OCI-LY3 (cell line): ENCODE data around the gene HCFC1.
A peak's percentile ranks its signal among the peaks of the same experiment; 100 is the strongest.

Experiments
- H2AFZ ChIP-seq: fragments of 200-600, 300-600 bp; shearing (Covaris generic); 2 replicates; pipeline ENCODE4 v1.6.0; 2014; ENCODE audit warnings: antibody characterized with exemption, low read depth, low read length
- H3K27ac ChIP-seq: fragments of 200-600, 300-600 bp; sonication (generic); 2 replicates; pipeline ENCODE4 v1.5.1; 2014; ENCODE audit warnings: mild to moderate bottlenecking, low read length, moderate library complexity, mixed read lengths
- H3K27me3 ChIP-seq: fragments of 200-600, 300-600 bp; sonication (generic); 2 replicates; pipeline ENCODE4 v1.6.1; 2014; ENCODE audit warnings: low read depth, low read length, mixed read lengths
- H3K36me3 ChIP-seq: fragments of 200-600, 300-600 bp; sonication (generic); replicated peaks from 2 replicates; pipeline ENCODE3; 2014; ENCODE audit warnings: low read depth, low read length, mixed read lengths
- H3K4me1 ChIP-seq: fragments of 300-600, 200-600 bp; sonication (generic); 2 replicates; pipeline ENCODE4 v1.6.1; 2014; ENCODE audit warnings: low read length, mixed read lengths
- H3K4me2 ChIP-seq: fragments of 200-600, 300-600 bp; sonication (generic); 2 replicates; pipeline ENCODE4 v1.6.1; 2014; ENCODE audit warnings: low read length, mixed read lengths
- H3K4me3 ChIP-seq: fragments of 300-600, 200-600 bp; sonication (generic); 2 replicates; pipeline ENCODE4 v1.5.1; 2014; ENCODE audit warnings: antibody characterized with exemption, mild to moderate bottlenecking, low read length, moderate library complexity
- H3K79me2 ChIP-seq: fragments of 300-600, 200-600 bp; shearing (Covaris generic); 2 replicates; pipeline ENCODE4 v1.6.1; 2014; ENCODE audit warnings: mild to moderate bottlenecking, low read length, mixed read lengths
- H3K9ac ChIP-seq: fragments of 300-600, 200-600 bp; shearing (Covaris generic); 2 replicates; pipeline ENCODE4 v1.6.0; 2014; ENCODE audit warnings: mild to moderate bottlenecking, low read length, moderate library complexity
- H3K9me3 ChIP-seq: fragments of 200-600, 300-600 bp; shearing (Covaris generic); 2 replicates; pipeline ENCODE4 v1.6.1; 2014; ENCODE audit warnings: low read length, mixed read lengths; ENCODE audit not compliant: insufficient read depth
- H4K20me1 ChIP-seq: fragments of 200-600, 300-600 bp; sonication (generic); 2 replicates; pipeline ENCODE4 v1.6.1; 2016; ENCODE audit warnings: low read length, mixed read lengths; ENCODE audit not compliant: insufficient read depth
- EZH2phosphoT487 ChIP-seq: fragments of 200-600 bp; shearing (Covaris generic); IDR thresholded peaks from 2 replicates; pipeline ENCODE4 v1.6.1; 2018; ENCODE audit warnings: antibody characterized with exemption, mixed run types, low read depth
- TF ChIP-seq, protein P1 (sequence below): fragments of 200-600, 300-600 bp; sonication (generic); IDR thresholded peaks from 2 replicates; pipeline ENCODE4 v1.5.1; 2014; ENCODE audit warnings: antibody characterized with exemption, low read length, low read depth

HCFC1 gene

DNA sequence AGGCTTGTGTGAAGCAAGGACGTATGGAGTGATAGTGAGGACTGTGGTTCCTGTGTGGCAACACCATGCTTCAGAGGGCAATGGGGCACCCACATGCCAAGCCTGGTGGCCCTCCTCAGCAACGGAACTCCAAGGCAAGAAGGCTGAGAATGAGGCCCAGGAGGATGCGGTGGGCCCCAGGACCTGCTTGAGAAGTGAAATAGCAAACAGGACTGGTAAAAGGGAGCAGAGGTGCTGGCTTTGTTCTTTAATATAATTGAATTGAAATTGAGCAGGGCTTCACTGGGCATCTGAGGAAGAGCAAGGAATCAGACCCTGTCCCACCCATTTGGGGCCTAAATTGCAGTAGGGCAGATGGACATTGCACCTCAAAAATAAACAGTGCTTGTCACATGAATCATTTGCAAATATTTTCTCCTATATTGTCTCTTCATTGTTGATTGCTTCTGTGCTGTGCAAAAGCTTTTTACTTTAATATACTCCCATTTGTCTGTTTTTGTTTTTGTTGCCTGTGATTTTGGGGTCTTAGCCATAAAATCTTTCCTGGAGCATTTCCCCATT lies 3.2 kb upstream of the HCFC1 start:
- Histone ChIP-seq H3K4me3 (no peak overlapping the region), H3K4me1 (peaks cover 12% of the 10 kb centered on the region), H3K27ac (no peak overlapping the region), H3K79me2 (peaks cover 32% of the 10 kb centered on the region), H4K20me1 (peaks cover 1% of the 10 kb centered on the region; the same call in 1 of the 2 replicates), H3K36me3 (no peaks in the 10 kb centered on the region), H3K4me2 (no peak overlapping the region), H3K9ac (no peak overlapping the region), H3K9me3 (no peaks in the 10 kb centered on the region), H3K27me3 (no peaks in the 10 kb centered on the region), H2AFZ (no peak overlapping the region)
- TF ChIP-seq, protein P1, sequence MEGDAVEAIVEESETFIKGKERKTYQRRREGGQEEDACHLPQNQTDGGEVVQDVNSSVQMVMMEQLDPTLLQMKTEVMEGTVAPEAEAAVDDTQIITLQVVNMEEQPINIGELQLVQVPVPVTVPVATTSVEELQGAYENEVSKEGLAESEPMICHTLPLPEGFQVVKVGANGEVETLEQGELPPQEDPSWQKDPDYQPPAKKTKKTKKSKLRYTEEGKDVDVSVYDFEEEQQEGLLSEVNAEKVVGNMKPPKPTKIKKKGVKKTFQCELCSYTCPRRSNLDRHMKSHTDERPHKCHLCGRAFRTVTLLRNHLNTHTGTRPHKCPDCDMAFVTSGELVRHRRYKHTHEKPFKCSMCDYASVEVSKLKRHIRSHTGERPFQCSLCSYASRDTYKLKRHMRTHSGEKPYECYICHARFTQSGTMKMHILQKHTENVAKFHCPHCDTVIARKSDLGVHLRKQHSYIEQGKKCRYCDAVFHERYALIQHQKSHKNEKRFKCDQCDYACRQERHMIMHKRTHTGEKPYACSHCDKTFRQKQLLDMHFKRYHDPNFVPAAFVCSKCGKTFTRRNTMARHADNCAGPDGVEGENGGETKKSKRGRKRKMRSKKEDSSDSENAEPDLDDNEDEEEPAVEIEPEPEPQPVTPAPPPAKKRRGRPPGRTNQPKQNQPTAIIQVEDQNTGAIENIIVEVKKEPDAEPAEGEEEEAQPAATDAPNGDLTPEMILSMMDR, result no peak
- TF ChIP-seq EZH2phosphoT487, result no peak

DNA sequence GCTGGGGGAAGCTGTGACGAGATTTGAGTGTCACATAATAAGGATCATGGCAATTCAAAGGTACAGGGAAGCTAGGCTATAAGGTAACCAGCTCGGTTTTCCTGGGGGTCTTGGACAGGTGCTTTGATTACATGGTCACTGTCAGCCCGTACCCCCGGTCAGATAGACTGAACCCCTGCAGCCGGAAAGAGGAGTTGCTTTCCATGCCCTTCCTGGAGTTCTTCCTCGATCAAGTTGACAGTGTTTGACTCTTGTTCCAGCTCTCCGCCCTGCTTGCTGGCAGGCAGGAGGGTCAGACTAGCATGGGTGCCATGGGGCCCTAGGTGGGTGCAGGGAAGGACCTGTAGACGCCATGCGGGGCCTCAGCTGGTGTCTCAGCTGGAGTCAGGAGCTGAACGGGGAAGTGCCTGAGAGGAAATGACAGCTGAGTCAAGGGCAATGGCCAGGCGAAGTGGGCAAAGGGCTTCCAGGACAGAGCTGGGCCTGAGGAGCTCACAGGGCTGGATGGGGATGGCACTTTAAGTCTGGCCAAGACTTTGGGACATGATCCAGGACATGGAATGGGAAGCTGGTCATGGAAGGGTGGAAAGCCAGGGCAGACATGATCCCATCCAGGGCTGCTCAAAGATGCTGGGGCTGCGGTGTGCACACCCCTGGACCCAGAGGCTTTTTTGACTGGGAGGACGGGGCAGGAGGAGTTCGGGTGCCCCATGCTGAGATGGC lies 2.5 kb upstream of the HCFC1 start:
- Histone ChIP-seq H3K36me3 (peaks cover 6% of the 10 kb centered on the region), H3K4me3 (peak overlapping the region; percentile 97; the same call in 1 of the 2 replicates), H2AFZ (no peak overlapping the region), H3K27ac (peak overlapping the region; percentile 98; the same call in 1 of the 2 replicates), H3K4me1 (peaks cover 15% of the 10 kb centered on the region), H3K4me2 (peak overlapping the region; percentile 90), H3K9ac (peak overlapping the region; percentile 100; the same call in 1 of the 2 replicates), H3K27me3 (no peaks in the 10 kb centered on the region), H3K79me2 (peaks cover 39% of the 10 kb centered on the region), H4K20me1 (peaks cover 8% of the 10 kb centered on the region), H3K9me3 (no peaks in the 10 kb centered on the region)
- TF ChIP-seq, protein P1, result no peak
- TF ChIP-seq EZH2phosphoT487, result no peak

- Histone ChIP-seq H3K4me1 (peaks cover 23% of the 10 kb centered on the region), H3K4me2 (peak overlapping the region; percentile 90), H3K27me3 (no peaks in the 10 kb centered on the region), H3K79me2 (peaks cover 47% of the 10 kb centered on the region), H4K20me1 (peaks cover 16% of the 10 kb centered on the region), H3K36me3 (peaks cover 9% of the 10 kb centered on the region), H3K4me3 (peak overlapping the region; percentile 97), H3K27ac (peak overlapping the region; percentile 98), H3K9me3 (no peaks in the 10 kb centered on the region), H3K9ac (peak overlapping the region; percentile 100), H2AFZ (no peak overlapping the region)
- no peak for TF ChIP-seq EZH2phosphoT487
- TF ChIP-seq, protein P1, result no peak
These were observed 1.7 kb upstream of the HCFC1 start for GRCh38 chrX:153973127-153974002.
